CD4-positive, alpha-beta T cell treated with Interleukin-2 at 100 ng/mL for 4 hours (primary cell): ENCODE data around the gene ZNF423.

Source experiments
- DNase-seq: peaks from one replicate; pipeline ENCODE4 v3.0.0-alpha.2; 2020; ENCODE audit warnings: low spot score

The ZNF423 gene

DNA sequence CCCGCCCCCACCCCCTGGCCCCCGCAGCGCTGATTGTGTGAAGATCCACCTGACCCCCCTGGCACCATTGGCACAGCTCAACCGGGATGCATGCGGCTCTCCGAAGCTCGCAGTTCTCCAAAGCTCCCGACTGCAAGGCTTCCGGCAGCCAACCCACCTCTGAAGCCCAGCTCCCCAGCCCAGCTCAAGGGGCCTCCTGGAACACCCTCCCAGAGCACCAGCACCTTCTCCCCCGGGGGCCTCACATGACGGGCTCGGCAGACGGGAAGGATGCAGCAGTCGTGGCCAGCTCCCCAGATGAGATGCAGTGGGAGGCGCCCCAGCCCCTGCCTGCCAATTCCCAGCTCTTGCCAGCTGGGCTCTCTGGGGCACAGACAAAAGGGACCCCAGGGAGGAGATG lies 215.3 kb downstream of the ZNF423 start:
- DNase-seq, result no peak

DNA sequence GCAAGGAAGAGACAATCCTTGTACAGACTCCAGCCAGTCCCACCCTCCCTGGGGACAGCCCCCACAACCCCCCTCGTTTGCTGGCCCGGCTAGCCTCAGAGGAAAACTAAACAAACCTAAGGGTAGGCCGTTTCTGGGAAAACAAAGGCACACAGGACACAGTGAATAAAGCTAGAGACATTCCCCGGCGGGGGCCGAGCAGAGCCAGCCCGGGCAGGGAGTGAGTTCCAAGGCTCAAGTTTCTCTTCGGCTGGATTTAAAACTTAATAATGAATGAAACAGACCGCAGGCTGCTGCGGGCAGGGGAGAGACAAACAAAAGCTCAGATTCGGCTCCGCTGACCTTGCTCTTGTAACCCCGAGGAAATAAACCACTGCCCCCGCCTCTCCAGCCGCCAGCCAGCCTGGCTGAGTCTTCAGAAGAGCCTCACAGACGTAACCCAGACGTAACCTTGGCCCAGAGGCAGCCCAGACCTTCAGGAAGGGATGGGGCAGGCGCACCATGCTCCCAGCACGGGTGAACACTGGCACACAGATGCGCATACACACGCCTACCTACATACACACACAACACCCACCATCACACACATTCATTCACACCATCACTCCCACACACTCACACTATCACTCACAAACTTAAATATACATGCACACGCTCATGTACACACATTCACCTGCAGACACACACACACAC lies 216.0 kb downstream of the ZNF423 start:
- DNase-seq, result no peak

- DNase-seq, result no peak
Observed at GRCh38 chr16:49638673-49639610, 217.0 kb downstream of the ZNF423 start.

GRCh38 chr16:49637933-49638672 lies 217.8 kb downstream of the ZNF423 start:
- DNase-seq, result no peak

DNA sequence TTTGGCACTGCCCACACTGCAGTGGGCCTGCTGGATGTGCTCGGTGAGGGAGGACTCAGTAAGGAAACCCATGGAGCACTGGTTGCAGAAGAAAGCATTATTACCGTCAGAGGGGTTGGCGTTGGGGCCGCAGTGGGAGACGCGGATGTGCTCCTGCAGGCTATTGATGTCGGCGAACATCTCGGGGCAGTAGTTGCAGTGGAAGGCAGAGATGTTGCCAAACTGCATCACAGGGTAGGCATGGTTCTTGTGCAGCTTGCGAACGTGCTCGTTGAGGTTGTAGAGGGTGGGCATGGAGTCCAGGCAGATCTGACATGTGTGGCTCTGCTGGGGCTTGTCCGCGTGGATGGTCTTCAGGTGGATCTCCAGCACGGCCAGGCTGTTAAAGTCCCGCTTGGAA lies 218.4 kb downstream of the ZNF423 start:
- no peak for DNase-seq

GRCh38 chr16:49636608-49637007 lies 219.3 kb downstream of the ZNF423 start:
- no peak for DNase-seq

GRCh38 chr16:49635591-49636581 lies 220.0 kb downstream of the ZNF423 start:
- DNase-seq, result no peak

GRCh38 chr16:49635009-49635350 lies 220.9 kb downstream of the ZNF423 start:
- no peak for DNase-seq

DNA sequence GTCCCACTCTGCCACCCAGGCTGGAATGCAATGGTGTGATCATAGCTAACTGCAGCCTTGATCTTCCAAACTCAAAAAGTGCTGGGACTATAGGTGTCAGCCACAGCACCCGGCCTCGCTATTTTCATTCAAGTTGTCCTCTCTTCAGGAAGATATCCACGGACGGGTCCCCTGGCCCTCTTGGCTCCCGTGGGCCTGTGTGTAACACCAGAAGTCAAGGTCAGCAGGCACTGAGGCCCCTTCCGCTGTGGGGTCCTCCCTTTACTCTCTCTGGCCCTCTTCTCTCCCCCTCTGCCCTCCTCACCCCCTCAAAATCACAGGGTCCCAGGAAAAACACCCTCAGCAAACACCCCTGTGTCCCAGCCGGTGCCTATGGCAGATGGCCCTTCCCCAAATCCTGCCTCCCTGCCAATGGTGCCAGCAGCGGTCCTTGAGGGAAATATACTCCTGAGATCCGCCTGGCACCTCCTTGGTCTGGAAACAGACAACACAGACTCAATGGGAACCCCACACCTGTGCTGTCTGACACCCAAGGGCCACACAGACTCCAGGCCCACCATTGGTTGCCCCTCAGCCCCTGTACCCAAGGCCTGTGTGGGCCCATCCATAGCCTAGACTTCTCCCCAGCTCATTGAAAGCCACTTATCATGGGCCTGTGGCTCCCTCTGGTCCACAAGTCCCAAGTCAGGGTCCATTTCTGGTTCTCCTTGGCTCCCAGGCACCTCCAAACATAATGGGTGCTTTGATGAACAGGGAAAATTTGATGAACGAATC lies 221.5 kb downstream of the ZNF423 start:
- no peak for DNase-seq

GRCh38 chr16:49632795-49633184 lies 223.1 kb downstream of the ZNF423 start:
- no peak for DNase-seq

DNA sequence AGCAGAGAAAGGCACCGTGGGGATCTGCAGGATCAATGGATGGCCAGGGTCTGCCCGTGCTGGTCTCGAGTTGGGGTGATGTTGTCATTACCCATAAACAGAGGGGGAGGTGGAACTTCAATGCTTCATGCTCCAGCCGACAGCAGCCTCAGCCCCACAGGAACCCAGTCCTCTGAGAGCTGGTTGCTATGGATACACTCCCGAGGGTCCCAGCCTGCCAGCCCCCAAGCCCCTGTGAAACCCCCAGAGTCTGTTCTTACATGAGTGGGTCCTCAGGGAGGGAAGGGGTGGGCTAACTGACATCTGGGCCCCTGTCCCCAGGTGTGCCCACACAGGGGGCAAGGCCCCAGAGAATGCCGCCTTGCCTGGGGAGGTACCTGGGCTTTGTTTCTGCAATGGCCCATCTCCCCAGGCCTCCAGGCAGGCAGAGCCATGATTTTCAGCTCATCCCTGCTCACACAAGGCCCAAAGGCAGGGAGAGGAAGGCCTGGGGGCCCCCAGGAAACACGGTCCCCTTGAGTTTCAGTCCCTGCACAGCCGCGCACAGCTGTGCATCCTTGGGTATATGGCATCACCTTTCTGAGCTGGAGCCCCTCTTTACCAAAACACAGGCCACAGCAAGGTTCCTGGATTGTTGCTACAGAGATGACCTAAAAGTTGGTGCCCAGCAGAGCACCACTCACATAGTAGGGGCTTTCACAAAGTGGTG lies 223.7 kb downstream of the ZNF423 start:
- DNase-seq, result no peak

GRCh38 chr16:49631187-49632041 lies 224.5 kb downstream of the ZNF423 start:
- no peak for DNase-seq

- DNase-seq, result no peak
Observed at GRCh38 chr16:49630783-49631182, 225.1 kb downstream of the ZNF423 start.

- DNase-seq, result no peak
Observed at GRCh38 chr16:49629851-49630250, 226.1 kb downstream of the ZNF423 start.

DNA sequence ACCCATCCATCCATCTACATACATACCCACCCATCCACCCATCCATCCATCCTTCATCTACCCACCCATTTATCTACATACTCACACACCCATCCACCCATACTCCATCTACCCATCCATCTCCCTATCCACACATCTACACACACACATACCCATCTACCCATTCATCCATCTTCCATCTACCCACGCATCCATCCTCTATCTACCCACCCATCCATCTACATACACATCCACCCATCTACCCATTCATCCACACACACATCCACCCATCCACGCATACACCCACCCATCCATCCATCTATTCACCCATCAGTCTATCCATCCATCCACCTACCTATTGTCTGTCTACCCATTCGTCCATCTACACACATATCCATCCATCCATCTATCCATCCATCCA lies 227.8 kb downstream of the ZNF423 start:
- no peak for DNase-seq

GRCh38 chr16:49625311-49626065 lies 230.4 kb downstream of the ZNF423 start:
- DNase-seq, result no peak

GRCh38 chr16:49623501-49624266 lies 232.2 kb downstream of the ZNF423 start:
- DNase-seq, result no peak
